GM23338 (cell line): ENCODE results near the gene KRT8. TPM values are rescaled to one million over a fixed set of nuclear protein-coding genes. Genes with fewer than 3 reads are reported as not detected.

Source experiments
- ATAC-seq: fragments of 200-7000 bp; cut with Tn5 transposase; 3 replicates; pipeline ENCODE4 v1.9.1; 2020
- DNase-seq: peaks from one replicate; pipeline ENCODE4 v3.0.0-alpha.2; 2015; ENCODE audit warnings: low spot score
- H2AFZ ChIP-seq: fragments of 200-600 bp; sonication (generic); 2 replicates; pipeline ENCODE4 v1.8.0; 2016; ENCODE audit warnings: antibody characterized with exemption, mild to moderate bottlenecking, moderate library complexity
- H3F3A ChIP-seq: fragments of 200-600 bp; sonication (generic); replicated peaks from 2 replicates; pipeline ENCODE4 v1.8.0; 2017; ENCODE audit warnings: antibody characterized with exemption, mixed run types, low read depth
- H3K27ac ChIP-seq: fragments of 200-600 bp; sonication (generic); 2 replicates; pipeline ENCODE4 v1.6.1; 2016; ENCODE audit warnings: low read depth
- H3K27me3 ChIP-seq: fragments of 200-600 bp; sonication (generic); 2 replicates; pipeline ENCODE4 v1.8.0; 2016; ENCODE audit warnings: mild to moderate bottlenecking, mixed run types, moderate library complexity; ENCODE audit not compliant: insufficient read depth
- H3K36me3 ChIP-seq: fragments of 200-600 bp; sonication (generic); 2 replicates; pipeline ENCODE4 v1.8.0; 2016; ENCODE audit warnings: mild to moderate bottlenecking; ENCODE audit not compliant: insufficient read depth
- H3K4me1 ChIP-seq: fragments of 200-600 bp; sonication (generic); 2 replicates; pipeline ENCODE4 v1.8.0; 2016; ENCODE audit warnings: mild to moderate bottlenecking, moderate library complexity; ENCODE audit not compliant: insufficient read depth
- H3K4me2 ChIP-seq: fragments of 200-600 bp; sonication (generic); 2 replicates; pipeline ENCODE4 v1.7.1; 2017; ENCODE audit warnings: mixed run types
- H3K4me3 ChIP-seq: fragments of 200-600 bp; sonication (generic); 2 replicates; pipeline ENCODE4 v1.6.1; 2016; ENCODE audit warnings: mixed run types
- H3K79me2 ChIP-seq: fragments of 200-600 bp; sonication (generic); replicated peaks from 2 replicates; pipeline ENCODE4 v1.8.0; 2017; ENCODE audit warnings: mild to moderate bottlenecking; ENCODE audit not compliant: insufficient read depth
- H3K9me2 ChIP-seq: fragments of 200-600 bp; sonication (generic); 2 replicates; pipeline ENCODE4 v1.8.0; 2017; ENCODE audit not compliant: insufficient read depth
- H4K20me1 ChIP-seq: fragments of 200-600 bp; sonication (generic); replicated peaks from 2 replicates; pipeline ENCODE4 v1.8.0; 2017; ENCODE audit warnings: mild to moderate bottlenecking; ENCODE audit not compliant: insufficient read depth
- H3K27ac Mint-ChIP-seq: 2 replicates; pipeline ENCODE4 v1.8.0; 2020; ENCODE audit warnings: inconsistent platforms, mild to moderate bottlenecking, moderate library complexity, mixed read lengths
- H3K27me3 Mint-ChIP-seq: 3 replicates; pipeline ENCODE4 v1.8.0; 2022; ENCODE audit warnings: low read depth, mild to moderate bottlenecking, moderate library complexity, mixed read lengths, inconsistent platforms; ENCODE audit not compliant: insufficient read depth, poor library complexity
- H3K36me3 Mint-ChIP-seq: 3 replicates; pipeline ENCODE4 v1.8.0; 2021; ENCODE audit warnings: low read depth, mild to moderate bottlenecking, inconsistent platforms, moderate library complexity, mixed read lengths
- H3K4me1 Mint-ChIP-seq: 3 replicates; pipeline ENCODE4 v1.8.0; 2020; ENCODE audit warnings: mild to moderate bottlenecking, inconsistent platforms, mixed read lengths
- H3K4me3 Mint-ChIP-seq: 3 replicates; pipeline ENCODE4 v1.8.0; 2021; ENCODE audit warnings: moderate library complexity, mild to moderate bottlenecking, inconsistent platforms, mixed read lengths
- H3K9me3 Mint-ChIP-seq: 3 replicates; pipeline ENCODE4 v1.8.0; 2020; ENCODE audit warnings: moderate library complexity, mild to moderate bottlenecking, inconsistent platforms, mixed read lengths
- CREB1 ChIP-seq: fragments of 250-450 bp; sonication (Bioruptor Pico); IDR thresholded peaks from 2 replicates; pipeline ENCODE4 v1.5.0; 2020; ENCODE audit warnings: low read depth, mild to moderate bottlenecking, moderate library complexity
- ETS1 ChIP-seq: IDR thresholded peaks from 2 replicates; pipeline ENCODE4 v1.6.1; 2016; ENCODE audit warnings: antibody characterized with exemption
- POLR2AphosphoS5 ChIP-seq: IDR thresholded peaks from 2 replicates; pipeline ENCODE4 v1.6.1; 2016; ENCODE audit warnings: antibody characterized with exemption, low read depth
- ZNF462 ChIP-seq: fragments of 250-450 bp; sonication (Bioruptor Pico); IDR thresholded peaks from 2 replicates; pipeline ENCODE4 v1.5.0; 2020; ENCODE audit warnings: mild to moderate bottlenecking, moderate library complexity
- polyA plus RNA-seq: library from polyadenylated mRNA; unstranded; fragments of >200 nt; fragmentation: Nextera tagmentation; extraction: Ambion mirVana; gene quantifications from 2 replicates; pipeline ENCODE4 v1.2.1, GENCODE V29; 2016
- total RNA-seq: library from RNA; depleted of rRNA; stranded (reverse); fragments of >200 nt; shearing (Covaris generic); gene quantifications from 2 replicates; pipeline ENCODE4 v1.2.3, GENCODE V29; 2014

KRT8 gene
- total and polyA plus RNA-seq, 2 experiments from 2014 or later = 250 to 322 TPM

GRCh38 chr12:52909796-52910195 is 4.9 kb upstream of the KRT8 start (continued):
- TF ChIP-seq ZNF462 (CRISPR knock-in tag) = no peak
- no peak for TF ChIP-seq CREB1 (CRISPR knock-in tag)

GRCh38 chr12:52909331-52909730 is 4.5 kb upstream of the KRT8 start:
- peaks cover 50% of the 10 kb centered on the region for H3K4me1 Mint-ChIP-seq
- Histone ChIP-seq H4K20me1 (no peaks in the 10 kb centered on the region), H3K27ac (no peak overlapping the region), H3K4me1 (peaks cover 53% of the 10 kb centered on the region), H3K4me2 (peak overlapping the region; percentile 58), H3F3A (no peaks in the 10 kb centered on the region), H3K79me2 (peaks cover 5% of the 10 kb centered on the region), H3K27me3 (no peaks in the 10 kb centered on the region), H3K9me2 (no peaks in the 10 kb centered on the region), H3K4me3 (peak overlapping the region; percentile 29; the same call in 1 of the 2 replicates), H3K36me3 (no peaks in the 10 kb centered on the region), H2AFZ (no peak overlapping the region)
- no peak for DNase-seq
- H3K36me3 Mint-ChIP-seq = no peaks in the 10 kb centered on the region
- no peak overlapping the region for H3K4me3 Mint-ChIP-seq
- TF ChIP-seq ZNF462 (CRISPR knock-in tag) (0 out of 2 replicates have a peak, but pooled peaks have one; percentile 25), POLR2AphosphoS5 (no peak), ETS1 (no peak)
- ATAC-seq = no peak
- no peak overlapping the region for H3K27ac Mint-ChIP-seq
- H3K27me3 Mint-ChIP-seq = peaks cover 29% of the 10 kb centered on the region
- H3K9me3 Mint-ChIP-seq = no peaks in the 10 kb centered on the region
